Fibroblast of skin of left biceps (primary cell): ENCODE results near the gene TOP3B.

Experiments
- DNase-seq, 2 experiments: peaks; one replicate each; pipeline ENCODE4 v3.0.0-alpha.2; 2013; ENCODE audit warnings: low read depth in 2 of 2

The TOP3B gene

DNA sequence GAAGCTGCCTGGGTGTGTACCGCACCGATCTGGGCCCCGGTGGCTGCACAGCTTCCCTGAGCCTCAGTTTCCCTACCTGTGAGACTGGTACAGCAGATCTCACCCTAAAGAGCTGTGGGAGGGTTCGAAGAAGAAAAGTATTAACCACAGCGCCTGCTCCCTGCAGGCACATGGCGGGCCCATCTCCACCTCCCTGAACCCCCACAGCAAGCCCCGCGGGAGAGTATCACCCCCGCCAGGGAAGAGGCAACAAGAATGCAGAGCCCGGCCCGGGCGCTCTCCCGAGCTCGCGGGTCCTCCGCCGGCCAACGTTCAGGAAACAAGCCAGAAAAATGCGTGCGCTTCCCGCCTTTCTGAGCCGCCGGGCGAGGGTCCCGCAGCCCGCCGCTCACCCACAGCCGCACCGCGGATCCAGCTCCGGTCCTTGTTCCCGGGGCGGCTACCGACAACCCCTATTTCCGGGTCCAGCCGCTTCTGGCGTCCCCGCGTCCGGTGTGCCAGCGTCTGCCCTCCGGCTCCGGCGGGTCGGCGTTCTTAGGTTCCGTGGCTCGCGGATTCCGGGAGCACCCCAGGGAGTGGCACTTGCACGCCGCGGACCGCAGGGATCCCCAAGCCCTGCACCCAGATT is at the start of gene TOP3B:
TSS of gene TOP3B (minus strand) at position 450 of the 628 bp plus-strand sequence. CDS start 7,078 bp downstream, outside the sequence.
- DNase-seq: peak; percentile 39 to 50

- DNase-seq: no peak
Observed at GRCh38 chr22:22031183-22031945, 48.8 kb upstream of the TOP3B start.

GRCh38 chr22:22030493-22031182 is 48.1 kb upstream of the TOP3B start:
- no peak for DNase-seq

GRCh38 chr22:22027955-22028354 is 45.4 kb upstream of the TOP3B start:
- no peak for DNase-seq

- no peak for DNase-seq
Observed at GRCh38 chr22:22026157-22026831, 43.7 kb upstream of the TOP3B start.

DNA sequence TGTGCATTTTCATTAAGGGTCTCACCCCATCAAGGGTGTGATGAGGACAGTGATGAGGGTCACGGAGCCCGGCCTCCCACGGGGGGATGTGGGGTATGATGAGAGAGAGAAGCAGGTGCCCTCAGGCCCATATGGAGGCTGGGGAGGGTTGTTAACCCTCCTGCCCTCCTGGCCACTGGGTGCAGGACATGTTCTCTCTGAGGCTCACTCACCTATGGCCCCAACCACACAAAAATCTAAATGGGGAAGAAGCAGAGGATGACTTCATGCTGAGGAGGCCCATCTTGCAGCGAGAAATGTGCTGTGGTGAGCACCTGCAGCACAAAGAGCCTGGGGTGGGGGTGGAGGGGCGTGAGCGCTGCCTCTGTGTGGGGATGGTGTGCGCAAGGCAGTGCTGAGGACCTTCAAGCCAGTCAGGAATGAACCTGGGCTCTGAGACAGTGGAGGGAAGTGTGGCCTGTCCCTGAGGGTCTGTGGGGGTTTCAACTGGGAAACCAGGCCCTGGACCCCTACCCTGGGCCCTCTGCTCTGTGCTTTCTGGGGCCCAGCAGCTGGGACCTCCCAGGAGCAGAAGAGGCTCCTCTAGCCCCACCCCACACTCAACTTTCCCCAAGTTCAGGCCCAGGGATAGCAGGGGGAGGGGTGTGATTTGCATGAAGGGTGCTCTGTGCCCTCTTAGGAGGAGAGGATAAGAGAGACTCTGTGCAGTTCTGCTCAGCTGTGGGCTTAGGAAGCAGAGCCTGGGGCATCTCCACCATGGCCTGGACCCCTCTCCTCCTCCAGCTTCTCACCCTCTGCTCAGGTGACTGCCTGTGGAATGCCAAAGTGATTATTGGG is 43.0 kb upstream of the TOP3B start:
- no peak for DNase-seq

GRCh38 chr22:22024440-22024839 is 41.9 kb upstream of the TOP3B start:
- DNase-seq: no peak

- no peak for DNase-seq
Observed at GRCh38 chr22:22023581-22024137, 41.1 kb upstream of the TOP3B start.

DNA sequence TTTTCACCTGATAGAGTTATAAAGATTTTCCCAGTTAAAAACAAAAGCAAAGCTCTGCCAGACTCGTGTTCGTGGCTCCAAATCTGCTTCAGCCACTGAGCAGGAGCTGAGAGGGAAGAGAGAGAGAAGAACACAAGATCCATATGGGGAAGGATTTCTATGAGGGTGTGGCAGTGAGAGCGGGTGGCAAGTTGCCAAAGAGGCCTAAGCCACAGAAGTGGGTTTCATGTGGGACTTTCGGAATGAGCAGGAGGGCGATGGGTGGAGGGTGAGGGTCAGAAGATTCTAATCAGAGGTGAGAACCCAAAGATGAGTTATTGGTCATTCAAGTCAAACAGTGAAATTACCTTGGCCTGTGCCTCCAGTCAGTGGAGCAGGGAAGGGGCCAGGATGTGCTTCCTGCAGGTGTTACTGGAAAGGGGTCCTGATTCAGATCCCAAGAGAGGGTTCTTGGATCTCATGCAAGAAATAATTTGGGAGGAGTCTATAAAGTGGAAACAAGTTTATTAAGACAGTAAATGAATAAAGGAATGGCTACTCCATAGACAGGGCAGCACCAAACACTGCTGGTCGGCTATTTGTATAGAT is 40.5 kb upstream of the TOP3B start:
- no peak for DNase-seq

GRCh38 chr22:22022255-22022840 is 39.8 kb upstream of the TOP3B start:
- no peak for DNase-seq

GRCh38 chr22:22021162-22021750 is 38.7 kb upstream of the TOP3B start:
- no peak for DNase-seq

GRCh38 chr22:22020425-22020852 is 37.9 kb upstream of the TOP3B start:
- DNase-seq: no peak

- DNase-seq: no peak
Observed at GRCh38 chr22:22019659-22020424, 37.3 kb upstream of the TOP3B start.

GRCh38 chr22:22018825-22019658 is 36.5 kb upstream of the TOP3B start:
- DNase-seq: no peak

- no peak for DNase-seq
Observed at GRCh38 chr22:22015631-22016030, 33.0 kb upstream of the TOP3B start.

- no peak for DNase-seq
Observed at GRCh38 chr22:22014285-22014659, 31.7 kb upstream of the TOP3B start.

DNA sequence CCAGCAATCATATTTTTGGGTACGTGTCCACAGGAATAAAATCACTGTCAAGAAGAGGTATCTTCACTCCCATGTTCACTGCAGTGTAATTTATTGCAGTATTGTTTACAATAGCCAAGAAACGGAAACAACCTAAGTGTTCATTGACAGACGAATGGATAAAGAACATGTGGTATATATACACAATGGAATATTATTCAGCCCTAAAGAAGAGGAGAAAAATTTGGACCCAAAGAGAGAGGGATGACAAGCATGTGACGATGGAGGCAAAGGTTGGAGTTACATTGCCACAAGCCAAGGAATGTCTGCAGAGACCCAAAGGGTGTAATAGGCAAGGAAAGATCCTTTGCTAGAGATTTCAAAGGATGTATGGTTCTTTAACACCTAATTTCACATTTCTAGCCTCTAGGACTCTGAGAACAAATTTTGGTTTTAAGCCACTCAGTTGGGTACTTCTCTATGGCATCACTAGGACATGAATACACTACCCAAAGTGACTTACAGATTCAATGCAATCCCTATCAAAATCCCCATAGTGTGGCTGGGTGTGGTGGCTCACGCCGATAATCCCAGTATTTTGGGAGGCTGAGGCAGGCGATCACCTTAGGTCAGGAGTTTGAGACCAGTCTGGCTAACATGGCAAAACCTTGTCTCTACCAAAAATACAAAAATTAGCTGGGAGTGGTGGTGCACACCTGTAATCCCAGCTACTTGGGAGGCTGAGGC is 31.1 kb upstream of the TOP3B start:
- no peak for DNase-seq
